Measurements from ENCODE around the gene NGFR.

DNA sequence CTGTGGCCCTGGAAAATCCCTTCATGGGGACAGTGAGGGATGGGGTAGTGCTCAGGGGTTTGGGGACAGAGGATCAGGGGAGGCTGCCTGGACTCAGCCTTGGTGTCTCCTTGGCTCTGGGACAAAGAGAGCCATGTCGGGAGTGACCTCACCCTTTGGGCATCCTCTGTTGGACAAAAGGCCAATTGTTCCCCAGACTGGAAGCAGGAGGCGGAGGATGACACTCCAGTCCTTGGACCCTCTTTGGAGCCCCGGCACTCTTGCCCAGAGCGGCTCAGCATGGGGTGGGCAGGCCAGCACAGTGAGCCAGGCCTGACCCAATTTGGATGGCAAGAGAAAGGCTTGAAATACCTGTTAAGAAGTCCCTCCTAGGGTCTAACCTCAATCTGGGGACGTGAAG, 41.0 kb upstream of the NGFR start:
- no peak for TF ChIP-seq YY1 (IDR thresholded peaks at IDR 0.05; ENCODE audit: insufficient read depth, insufficient read length)
- no peak for TF ChIP-seq ZNF274 (IDR thresholded peaks at IDR 0.05; ENCODE audit: low read depth, low read length)
- TF ChIP-seq SUZ12 (IDR thresholded peaks at IDR 0.05; ENCODE audit: extremely low read depth, insufficient read depth, insufficient read length) = no peak

Measured in NT2/D1 (cell line).